Sigmoid colon (tissue), 4 donors: Measurements from ENCODE around the gene HK1.

Source experiments
- CTCF ChIP-seq, 4 experiments: fragments of 450-650 bp in 3 of 4; fragments of 200-600 bp in 1 of 4; IDR thresholded peaks; one replicate each; pipeline ENCODE4 v1.5.1; 2016 to 2019; ENCODE audit warnings: antibody characterized with exemption in 4 of 4, mild to moderate bottlenecking in 3 of 4, moderate library complexity in 2 of 4
- EP300 ChIP-seq, 4 donors: sonication (generic); formaldehyde crosslinking; IDR thresholded peaks; one replicate each; pipeline ENCODE4 v1.6.1; 2017; ENCODE audit warnings: antibody characterized with exemption in 4 of 4
- POLR2A ChIP-seq, 2 donors: fragments of 450-650 bp; IDR thresholded peaks; one replicate each; pipeline ENCODE4 v1.6.1; 2016; ENCODE audit warnings: antibody characterized with exemption in 2 of 2, mild to moderate bottlenecking in 2 of 2, moderate library complexity in 2 of 2
- POLR2AphosphoS5 ChIP-seq, 4 donors: sonication (generic); formaldehyde crosslinking; IDR thresholded peaks; one replicate each; pipeline ENCODE4 v1.6.1; 2017; ENCODE audit warnings: antibody characterized with exemption in 4 of 4

GRCh38 chr10:69388488-69388887, 110.2 kb downstream of the HK1 start:
- TF ChIP-seq POLR2AphosphoS5 (IDR thresholded peaks at IDR 0.05) (no peak), CTCF (IDR thresholded peaks at IDR 0.05) (no peak), POLR2A (IDR thresholded peaks at IDR 0.05) (no peak), EP300 (IDR thresholded peaks at IDR 0.05) (no peak)
